Heart left ventricle (tissue), 13 donors: ENCODE measurements around the gene ZNF823.

Source experiments
- CTCF ChIP-seq, 12 donors: fragments of 200-600 bp; sonication (generic) in 4 of 12; IDR thresholded peaks; one replicate each; pipeline versions ENCODE4 v1.5.0 to v1.8.0; 2018 to 2022; ENCODE audit warnings: antibody characterized with exemption in 12 of 12, mild to moderate bottlenecking in 5 of 12
- POLR2A ChIP-seq, 2 donors: fragments of 450-650 bp; IDR thresholded peaks; one replicate each; pipeline ENCODE4 v1.6.1; 2017; ENCODE audit warnings: antibody characterized with exemption in 2 of 2, mild to moderate bottlenecking in 2 of 2, moderate library complexity in 2 of 2
- donor health status: ischemic (EF 13 %, LVEDD 7.1; RV severe dilation, severe dysfunction).
- donor health status: DM: no; HTN: yes; CAD: no.
- donor health status: DM: no; HTN: no; CAD: no.
- donor health status: ischemic (EF 25% LVEDD 6.9; RV normal size, moderate dysfunction).
- donor health status: ischemic (EF 25% LVEDD 5.7; RV mildly dilated, moderate dysfunction).
- donor health status: ischemic (EF 35%, LVEDD 5.7; RV mildly dilated, moderate dysfunction).
- donor health status: nonischemic (EF 11% LVEDD 7.7; RV severe dilation, severe dysfunction).
- donor health status: DM: yes; HTN: yes; CAD: no.
- donor health status: PGD.
- donor health status: ischemic (EF 29% LVEDD 5.4; RV normal size, mild dysfunction).
- donor health status: nonischemic (EF 23%, LVEDD 6.1; RV moderate dilation, normal function).

GRCh38 chr19:11752244-11752736, 13.5 kb upstream of the ZNF823 start:
- TF ChIP-seq CTCF (IDR thresholded peaks at IDR 0.05) (no peak), POLR2A (IDR thresholded peaks at IDR 0.05) (no peak)
